H9 (cell line): ENCODE results near the gene ACTL9. TPM values are rescaled to one million over a fixed set of nuclear protein-coding genes. Genes with fewer than 3 reads are reported as not detected.

Experiments used
- DNase-seq: peaks from one replicate; pipeline ENCODE4 v3.0.0-alpha.2; 2017
- H2AFZ ChIP-seq: one replicate; pipeline ENCODE4 v1.6.1; 2013; ENCODE audit warnings: mild to moderate bottlenecking, low read length, control low read depth, moderate library complexity
- H2AK5ac ChIP-seq: 2 replicates; pipeline ENCODE4 v1.6.1; 2013; ENCODE audit warnings: low read length, control low read depth, mixed read lengths; ENCODE audit not compliant: insufficient read length
- H2BK120ac ChIP-seq: one replicate; pipeline ENCODE4 v1.6.1; 2013; ENCODE audit warnings: low read depth, mild to moderate bottlenecking, low read length, control low read depth, inconsistent platforms; ENCODE audit not compliant: poor library complexity, severe bottlenecking
- H2BK12ac ChIP-seq: 2 replicates; pipeline ENCODE4 v1.6.1; 2013; ENCODE audit warnings: low read length, control low read depth, mixed read lengths, low read depth; ENCODE audit not compliant: insufficient read length
- H2BK15ac ChIP-seq: 2 replicates; pipeline ENCODE4 v1.6.1; 2013; ENCODE audit warnings: low read depth, low read length, control low read depth
- H2BK20ac ChIP-seq: one replicate; pipeline ENCODE4 v1.6.1; 2013; ENCODE audit warnings: low read depth, mild to moderate bottlenecking, low read length, control low read depth, inconsistent platforms; ENCODE audit not compliant: poor library complexity, severe bottlenecking
- H2BK5ac ChIP-seq: 2 replicates; pipeline ENCODE4 v1.6.1; 2013; ENCODE audit warnings: low read length, control low read depth, mixed read lengths; ENCODE audit not compliant: insufficient read length
- H3K14ac ChIP-seq: 2 replicates; pipeline ENCODE4 v1.6.1; 2013; ENCODE audit warnings: low read length, control low read depth; ENCODE audit not compliant: insufficient read depth
- H3K18ac ChIP-seq: 2 replicates; pipeline ENCODE4 v1.6.1; 2013; ENCODE audit warnings: low read depth, mild to moderate bottlenecking, mixed read lengths, low read length, control low read depth; ENCODE audit not compliant: insufficient read length
- H3K23ac ChIP-seq: 2 replicates; pipeline ENCODE4 v1.6.1; 2013; ENCODE audit warnings: low read length, control low read depth, mixed read lengths, low read depth; ENCODE audit not compliant: insufficient read length
- H3K23me2 ChIP-seq: 2 replicates; pipeline ENCODE4 v1.6.1; 2013; ENCODE audit warnings: low read depth, mild to moderate bottlenecking, mixed read lengths, low read length, control low read depth; ENCODE audit not compliant: insufficient read length, poor library complexity, severe bottlenecking
- H3K27ac ChIP-seq: 2 replicates; pipeline ENCODE4 v1.5.1; 2013; ENCODE audit warnings: low read length, control low read depth, mixed read lengths, low read depth; ENCODE audit not compliant: insufficient read length
- H3K27me3 ChIP-seq: 2 replicates; pipeline ENCODE4 v1.6.1; 2013; ENCODE audit warnings: low read length, control low read depth, inconsistent platforms; ENCODE audit not compliant: insufficient read depth
- H3K4ac ChIP-seq: 2 replicates; pipeline ENCODE4 v1.6.1; 2013; ENCODE audit warnings: low read depth, mild to moderate bottlenecking, control low read depth, inconsistent platforms, low read length, moderate library complexity
- H3K4me1 ChIP-seq: 2 replicates; pipeline ENCODE4 v1.6.1; 2013; ENCODE audit warnings: low read length, control low read depth, inconsistent platforms; ENCODE audit not compliant: insufficient read depth
- H3K4me2 ChIP-seq: 2 replicates; pipeline ENCODE4 v1.6.1; 2013; ENCODE audit warnings: low read length, control low read depth, mixed read lengths; ENCODE audit not compliant: insufficient read length, insufficient read depth
- H3K56ac ChIP-seq: 2 replicates; pipeline ENCODE4 v1.6.1; 2013; ENCODE audit warnings: low read depth, mild to moderate bottlenecking, mixed read lengths, low read length, control low read depth; ENCODE audit not compliant: insufficient read length
- H3K79me1 ChIP-seq: 2 replicates; pipeline ENCODE4 v1.6.1; 2013; ENCODE audit warnings: low read depth, mild to moderate bottlenecking, moderate library complexity, low read length, control low read depth, inconsistent platforms; ENCODE audit not compliant: insufficient read depth, poor library complexity, severe bottlenecking
- H3K79me2 ChIP-seq: 2 replicates; pipeline ENCODE4 v1.6.1; 2013; ENCODE audit warnings: low read length, control low read depth, inconsistent platforms; ENCODE audit not compliant: insufficient read depth
- H3K9ac ChIP-seq: 2 replicates; pipeline ENCODE4 v1.6.1; 2013; ENCODE audit warnings: low read length, control low read depth, mixed read lengths; ENCODE audit not compliant: insufficient read length; ENCODE audit errors: extremely low read depth
- H3K9me3 ChIP-seq: one replicate; pipeline ENCODE4 v1.6.1; 2013; ENCODE audit warnings: low read depth, low read length, inconsistent platforms; ENCODE audit not compliant: control insufficient read depth
- H3T11ph ChIP-seq: one replicate; pipeline ENCODE4 v1.6.1; 2013; ENCODE audit warnings: mild to moderate bottlenecking, low read length, control low read depth, inconsistent platforms
- H4K20me1 ChIP-seq: one replicate; pipeline ENCODE4 v1.6.1; 2013; ENCODE audit not compliant: control insufficient read depth, insufficient read length, insufficient read depth
- H4K5ac ChIP-seq: 2 replicates; pipeline ENCODE4 v1.6.1; 2013; ENCODE audit warnings: low read depth, mild to moderate bottlenecking, mixed read lengths, low read length, control low read depth; ENCODE audit not compliant: insufficient read length
- H4K8ac ChIP-seq: replicated peaks from 2 replicates; pipeline ENCODE4 v1.6.1; 2013; ENCODE audit warnings: low read length, control low read depth, mixed read lengths, low read depth; ENCODE audit not compliant: insufficient read length
- H4K91ac ChIP-seq: 2 replicates; pipeline ENCODE4 v1.6.1; 2013; ENCODE audit warnings: low read depth, mild to moderate bottlenecking, moderate library complexity, mixed read lengths, low read length, control low read depth; ENCODE audit not compliant: insufficient read length
- H3K27ac Mint-ChIP-seq, 3 experiments: 2 replicates in 2 of 3; 3 replicates in 1 of 3; pipeline ENCODE4 v1.8.0; 2020 to 2021; ENCODE audit warnings: mixed read lengths in 3 of 3, mild to moderate bottlenecking in 1 of 3, moderate library complexity in 1 of 3
- H3K27me3 Mint-ChIP-seq: 2 replicates; pipeline ENCODE4 v1.8.0; 2021; ENCODE audit warnings: low read depth, mild to moderate bottlenecking, moderate library complexity, mixed read lengths
- H3K36me3 Mint-ChIP-seq, 3 experiments: 2 replicates in 2 of 3; 3 replicates in 1 of 3; pipeline ENCODE4 v1.8.0; 2020 to 2021; ENCODE audit warnings: low read depth in 3 of 3, mixed read lengths in 3 of 3; ENCODE audit not compliant: insufficient read depth in 1 of 3
- H3K4me1 Mint-ChIP-seq, 2 experiments: 2 replicates each; pipeline ENCODE4 v1.8.0; 2020; ENCODE audit warnings: mixed read lengths in 2 of 2
- H3K4me3 Mint-ChIP-seq, 2 experiments: 2 replicates in 1 of 2; 3 replicates in 1 of 2; pipeline ENCODE4 v1.8.0; 2020 to 2021; ENCODE audit warnings: mild to moderate bottlenecking in 2 of 2, mixed read lengths in 2 of 2, moderate library complexity in 1 of 2
- H3K9me3 Mint-ChIP-seq, 2 experiments: 2 replicates in 1 of 2; 3 replicates in 1 of 2; pipeline ENCODE4 v1.8.0; 2020; ENCODE audit warnings: mild to moderate bottlenecking in 2 of 2, mixed read lengths in 2 of 2, moderate library complexity in 1 of 2
- CTCF ChIP-seq: fragments of 200-600 bp; sonication (generic); conservative IDR thresholded peaks from 3 replicates; pipeline ENCODE4 v1.8.0; 2021; ENCODE audit warnings: antibody characterized with exemption, mild to moderate bottlenecking
- WGBS: extraction: QIAGEN DNeasy Blood & Tissue Kit; methylation state at CpG from one replicate; pipeline ENCODE4 v1.1.7; 2013; ENCODE audit warnings: missing lambda C conversion rate, low lambda C conversion rate, mixed read lengths; ENCODE audit not compliant: insufficient read length; ENCODE audit errors: extremely low coverage; 5-methylcytosine and 5-hydroxymethylcytosine counted together
- total RNA-seq: library from RNA; stranded (reverse); gene quantifications from 2 replicates; pipeline ENCODE4 v1.2.1, GENCODE V29; 2021

The ACTL9 gene
- total RNA-seq, 1 experiment from 2014 or later = not detected

GRCh38 chr19:8695911-8696310, 2.7 kb downstream of the ACTL9 start:
- no peak overlapping the region for H3K27ac Mint-ChIP-seq
- no CpG with 5 or more reads among the region's 6 CpGs for WGBS
- no peaks in the 10 kb centered on the region for H3K23me2 ChIP-seq
- H3K27ac ChIP-seq = no peak overlapping the region
- H3K56ac ChIP-seq = no peak overlapping the region
- no peaks in the 10 kb centered on the region for H3K79me2 ChIP-seq
- no peak for TF ChIP-seq CTCF
- H3K23ac ChIP-seq = no peak overlapping the region
- no peaks in the 10 kb centered on the region for H3K9me3 ChIP-seq
- no peak overlapping the region for H2BK20ac ChIP-seq
- H3K27me3 Mint-ChIP-seq = peaks cover 52% of the 10 kb centered on the region
- no peaks in the 10 kb centered on the region for H4K20me1 ChIP-seq
- H3K9me3 Mint-ChIP-seq = peaks cover 0 to 66% of the 10 kb centered on the region in 2 experiments; a peak in 3 of 5 replicates
- no peak overlapping the region for H2BK120ac ChIP-seq
- H3K4ac ChIP-seq = no peak overlapping the region
- H3K4me2 ChIP-seq = no peak overlapping the region
- H3K36me3 Mint-ChIP-seq = no peaks in the 10 kb centered on the region
- no peak overlapping the region for H2AK5ac ChIP-seq
- H4K8ac ChIP-seq = no peak overlapping the region
- no peak overlapping the region for H2AFZ ChIP-seq
- H4K5ac ChIP-seq = no peak overlapping the region
- no peak overlapping the region; the same call in 1 of the 2 replicates for H3K14ac ChIP-seq
- no peak overlapping the region for H2BK12ac ChIP-seq
- H3T11ph ChIP-seq = no peak overlapping the region
- no peak overlapping the region for H2BK15ac ChIP-seq
- H3K27me3 ChIP-seq = no peaks in the 10 kb centered on the region; the same call in 1 of the 2 replicates
- no peak overlapping the region for H2BK5ac ChIP-seq
- no peaks in the 10 kb centered on the region for H3K79me1 ChIP-seq
- H4K91ac ChIP-seq = no peak overlapping the region
- DNase-seq = no peak
- H3K4me1 ChIP-seq = no peaks in the 10 kb centered on the region
- H3K9ac ChIP-seq = no peak overlapping the region
- H3K18ac ChIP-seq = no peak overlapping the region
- H3K4me3 Mint-ChIP-seq = no peak overlapping the region
- H3K4me1 Mint-ChIP-seq = no peaks in the 10 kb centered on the region
